ENCODE data around the gene CABCOCO1. TPM values are rescaled to one million over a fixed set of nuclear protein-coding genes. Genes with fewer than 3 reads are reported as not detected.

The CABCOCO1 gene
- total RNA-seq, 1 donor from 2014 or later: not detected

DNA sequence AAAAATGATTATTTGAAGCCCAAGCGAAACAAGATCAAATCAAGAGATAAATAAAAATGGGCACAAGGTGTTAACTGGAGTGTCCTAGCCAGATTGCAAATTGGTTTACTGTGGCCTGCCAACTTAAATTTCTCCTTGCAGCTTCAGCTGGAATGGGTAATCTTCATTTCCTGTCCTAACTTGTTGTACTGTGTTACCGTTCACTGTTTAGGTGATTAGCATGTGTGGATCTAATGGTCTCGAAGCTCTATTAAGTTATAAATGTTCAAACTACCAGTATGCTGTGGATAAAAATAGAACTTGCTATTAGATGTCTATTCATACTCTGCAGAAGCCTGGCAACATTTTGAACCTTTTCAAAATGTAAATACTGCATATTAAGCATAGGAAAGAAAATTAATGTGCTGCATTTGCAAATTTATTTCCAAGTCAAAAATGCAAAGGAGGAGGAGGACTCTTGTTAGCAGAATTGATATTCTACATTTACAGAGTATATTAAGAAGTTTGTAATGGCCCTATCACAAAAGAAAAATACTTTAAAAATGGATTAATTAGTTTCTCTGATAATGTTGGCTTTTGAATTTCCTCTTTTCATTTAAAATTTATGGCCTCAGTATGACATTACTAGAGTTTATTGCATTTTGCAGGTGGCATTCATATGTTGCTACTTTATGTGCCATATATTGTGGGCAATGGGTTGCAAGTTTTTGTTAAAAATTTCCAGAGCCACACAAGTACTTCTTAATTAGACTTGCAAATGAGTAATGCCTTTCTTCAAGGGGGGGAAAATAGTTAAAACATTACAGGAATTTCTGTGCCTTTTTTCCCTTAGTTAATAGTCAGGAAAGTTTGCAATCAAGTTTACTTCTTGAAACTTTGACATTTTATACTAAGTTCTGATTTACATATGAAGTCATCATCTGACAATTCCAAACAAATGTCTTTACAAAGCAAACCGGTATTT is 92.1 kb downstream of the CABCOCO1 start:
- Mint-ChIP-seq H3K4me1 (ENCODE audit: low read depth) (peaks cover 30% of the 10 kb centered on the region), H3K27me3 (no peaks in the 10 kb centered on the region), H3K36me3 (ENCODE audit: insufficient read depth) (no peaks in the 10 kb centered on the region), H3K27ac (no peak overlapping the region), H3K9me3 (ENCODE audit: low read depth) (peaks cover 3% of the 10 kb centered on the region), H3K4me3 (ENCODE audit: low read depth) (no peak overlapping the region)
- no peak for DNase-seq (ENCODE audit: low spot score, unreplicated experiment)
- TF ChIP-seq CTCF (IDR thresholded peaks at IDR 0.05; ENCODE audit: unreplicated experiment): no peak

DNA sequence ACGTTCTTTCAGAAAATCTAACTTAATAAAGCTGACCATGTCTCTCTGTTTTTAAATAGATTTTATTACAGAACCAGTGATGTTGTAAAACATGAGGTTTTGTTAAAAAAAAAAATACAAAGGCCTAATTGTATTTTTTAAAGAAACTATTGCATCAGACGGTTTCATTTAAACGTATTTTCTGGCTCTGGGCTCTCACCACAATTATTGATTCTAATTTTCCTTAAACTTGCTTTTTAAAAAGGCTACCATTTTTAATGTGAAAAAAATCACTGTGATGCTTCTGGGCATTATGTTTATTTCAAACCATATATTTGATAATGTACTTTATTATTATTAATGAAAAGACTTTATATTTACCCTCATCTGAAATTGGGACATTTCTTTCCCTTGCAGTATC is 94.3 kb downstream of the CABCOCO1 start:
- peaks cover 29% of the 10 kb centered on the region for H3K4me1 Mint-ChIP-seq (ENCODE audit: low read depth)
- H3K36me3 Mint-ChIP-seq (ENCODE audit: insufficient read depth): no peaks in the 10 kb centered on the region
- no peak for DNase-seq (ENCODE audit: low spot score, unreplicated experiment)
- H3K9me3 Mint-ChIP-seq (ENCODE audit: low read depth): no peaks in the 10 kb centered on the region
- no peak overlapping the region for H3K27ac Mint-ChIP-seq
- no peak for TF ChIP-seq CTCF (IDR thresholded peaks at IDR 0.05; ENCODE audit: unreplicated experiment)
- H3K4me3 Mint-ChIP-seq (ENCODE audit: low read depth): no peak overlapping the region
- no peaks in the 10 kb centered on the region for H3K27me3 Mint-ChIP-seq

DNA sequence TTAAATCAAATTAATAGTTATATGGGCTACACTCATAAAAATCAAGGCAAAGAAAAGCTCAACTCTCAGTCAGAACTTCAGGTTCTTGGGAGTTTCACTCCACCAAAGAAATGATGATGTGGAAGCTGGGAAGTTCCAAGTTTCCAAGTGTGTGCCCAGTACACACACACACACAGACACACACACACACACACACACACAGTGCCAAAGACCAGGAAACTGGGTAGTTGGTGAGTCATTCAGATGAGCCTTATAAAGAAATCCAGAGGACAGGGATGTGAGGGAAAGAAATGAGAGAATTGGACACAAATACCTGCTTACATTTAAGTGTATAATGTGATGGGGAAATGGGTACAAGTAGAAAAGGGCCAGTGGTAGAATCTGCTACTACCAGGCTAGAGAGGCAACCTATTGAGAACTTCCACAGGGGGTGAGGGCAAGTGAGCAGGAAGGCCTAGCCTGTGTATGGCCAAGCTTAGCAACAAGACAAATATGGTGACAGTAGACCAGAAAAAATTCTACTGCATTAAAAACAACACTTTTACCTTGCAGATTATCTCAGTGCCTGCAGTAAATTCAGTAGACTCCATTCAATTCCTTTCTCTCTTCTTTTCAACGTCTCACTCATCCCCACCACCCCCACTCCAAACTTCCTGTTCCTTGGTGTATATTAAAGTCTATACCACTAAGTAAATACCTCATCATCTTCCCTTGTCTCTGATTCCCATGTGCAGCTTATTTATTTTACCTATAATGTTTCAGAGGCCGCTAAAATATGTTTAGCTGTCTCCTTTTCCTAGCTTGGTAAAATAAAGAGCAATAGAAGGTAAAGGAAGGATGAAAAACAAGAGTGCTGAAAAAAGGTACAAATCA is 95.0 kb downstream of the CABCOCO1 start:
- H3K27me3 Mint-ChIP-seq: no peaks in the 10 kb centered on the region
- TF ChIP-seq CTCF (IDR thresholded peaks at IDR 0.05; ENCODE audit: unreplicated experiment): no peak
- H3K4me3 Mint-ChIP-seq (ENCODE audit: low read depth): no peak overlapping the region
- H3K9me3 Mint-ChIP-seq (ENCODE audit: low read depth): no peaks in the 10 kb centered on the region
- H3K4me1 Mint-ChIP-seq (ENCODE audit: low read depth): peaks cover 23% of the 10 kb centered on the region
- no peaks in the 10 kb centered on the region for H3K36me3 Mint-ChIP-seq (ENCODE audit: insufficient read depth)
- DNase-seq (ENCODE audit: low spot score, unreplicated experiment): no peak
- no peak overlapping the region for H3K27ac Mint-ChIP-seq

DNA sequence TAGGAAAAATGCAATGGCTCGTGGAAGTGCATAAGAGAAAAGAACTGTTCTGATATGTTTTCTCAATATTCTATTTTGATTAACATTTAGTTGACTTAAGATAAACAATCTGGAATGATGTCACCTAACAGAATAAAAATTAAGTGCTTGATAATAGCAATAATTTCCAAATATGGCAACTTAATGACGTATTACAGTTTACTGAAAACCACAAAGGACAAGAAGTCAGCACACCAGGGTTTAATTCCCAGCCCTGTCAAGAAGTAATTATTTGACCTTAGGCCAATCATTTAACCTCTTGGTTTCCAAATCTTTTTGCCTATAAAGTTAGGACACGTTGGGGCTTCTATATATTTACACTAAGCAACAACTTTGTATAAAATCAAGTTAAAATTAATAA is 95.7 kb downstream of the CABCOCO1 start:
- Mint-ChIP-seq H3K4me1 (ENCODE audit: low read depth) (peaks cover 21% of the 10 kb centered on the region), H3K4me3 (ENCODE audit: low read depth) (no peak overlapping the region), H3K27ac (no peak overlapping the region), H3K36me3 (ENCODE audit: insufficient read depth) (no peaks in the 10 kb centered on the region), H3K27me3 (no peaks in the 10 kb centered on the region), H3K9me3 (ENCODE audit: low read depth) (no peaks in the 10 kb centered on the region)
- TF ChIP-seq CTCF (IDR thresholded peaks at IDR 0.05; ENCODE audit: unreplicated experiment): no peak
- no peak for DNase-seq (ENCODE audit: low spot score, unreplicated experiment)

DNA sequence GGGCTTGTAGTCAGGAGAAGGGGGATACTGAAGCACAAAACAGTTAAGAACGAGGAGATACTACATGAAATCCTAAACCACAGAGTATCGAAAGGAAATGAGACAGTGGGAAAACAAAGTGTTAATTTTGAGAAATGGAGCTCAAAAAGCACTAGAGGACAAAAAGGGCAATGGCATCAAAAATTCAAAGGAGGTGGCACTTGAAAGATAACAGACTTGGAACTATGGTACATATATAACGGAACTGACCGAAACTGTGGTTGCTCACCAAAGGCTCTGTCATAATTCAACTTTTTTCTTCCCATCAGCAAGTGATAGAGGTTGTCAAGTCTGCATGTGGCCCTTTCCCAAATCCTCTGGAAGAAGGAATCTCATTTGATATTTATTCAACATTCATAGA is 97.0 kb downstream of the CABCOCO1 start:
- TF ChIP-seq CTCF (IDR thresholded peaks at IDR 0.05; ENCODE audit: unreplicated experiment): no peak
- Mint-ChIP-seq H3K9me3 (ENCODE audit: low read depth) (no peaks in the 10 kb centered on the region), H3K4me3 (ENCODE audit: low read depth) (no peak overlapping the region), H3K4me1 (ENCODE audit: low read depth) (peaks cover 14% of the 10 kb centered on the region), H3K27me3 (no peaks in the 10 kb centered on the region), H3K27ac (no peak overlapping the region), H3K36me3 (ENCODE audit: insufficient read depth) (no peaks in the 10 kb centered on the region)
- DNase-seq (ENCODE audit: low spot score, unreplicated experiment): no peak

Data from progenitor cell of endocrine pancreas (in vitro differentiated cells).